Uterus (tissue), 4 donors: ENCODE data around the gene SLC23A2. TPM values are rescaled to one million over a fixed set of nuclear protein-coding genes. Genes with fewer than 3 reads are reported as not detected.
"Not testable (repeated sequence)": the region's sequence is repeated elsewhere in the genome, so short reads cannot be mapped to it uniquely, and the experiment has no call there.

ENCODE experiments used
- DNase-seq, 2 donors: peaks; one replicate each; pipeline ENCODE4 v3.0.0-alpha.2; 2019 to 2020
- H3K27ac ChIP-seq, 2 donors: fragments of 200-600 bp; sonication (generic); 1 replicate in 1 of 2; 2 replicates in 1 of 2; pipeline ENCODE4 v1.5.1; 2016 to 2018
- H3K27me3 ChIP-seq, 2 donors: fragments of 200-600 bp; sonication (generic); one replicate each; pipeline ENCODE4 v1.5.1; 2018 to 2019; ENCODE audit warnings: control low read depth in 1 of 2
- H3K36me3 ChIP-seq, 2 donors: fragments of 200-600 bp; sonication (generic); one replicate each; pipeline ENCODE4 v1.5.1; 2019; ENCODE audit warnings: control low read depth in 1 of 2
- H3K4me1 ChIP-seq, 2 donors: fragments of 200-600 bp; sonication (generic); one replicate each; pipeline ENCODE4 v1.5.1; 2018 to 2019; ENCODE audit warnings: control low read depth in 1 of 2
- H3K4me3 ChIP-seq, 2 donors: fragments of 200-600 bp; sonication (generic); 1 replicate in 1 of 2; 2 replicates in 1 of 2; pipeline ENCODE4 v1.5.1; 2018 to 2019; ENCODE audit warnings: mild to moderate bottlenecking in 1 of 2
- H3K9me3 ChIP-seq, 2 donors: fragments of 200-600 bp; sonication (generic); one replicate each; pipeline ENCODE4 v1.5.1; 2019; ENCODE audit warnings: control low read depth in 1 of 2
- CTCF ChIP-seq, 4 experiments: fragments of 200-600 bp in 2 of 4; fragments of 450-650 bp in 2 of 4; sonication (generic) in 2 of 4; IDR thresholded peaks; one replicate each; pipeline ENCODE4 v1.5.1; 2016 to 2019; ENCODE audit warnings: antibody characterized with exemption in 4 of 4, mild to moderate bottlenecking in 2 of 4, moderate library complexity in 1 of 4
- POLR2A ChIP-seq, 2 donors: fragments of 450-650 bp; IDR thresholded peaks; one replicate each; pipeline ENCODE4 v1.6.1; 2016; ENCODE audit warnings: antibody characterized with exemption in 2 of 2, mild to moderate bottlenecking in 1 of 2, moderate library complexity in 1 of 2
- intact Hi-C: fragments of 100-400 bp; cut with DNase I; formaldehyde crosslinking; loops from one replicate; pipeline ENCODE4 v1.15.1; 2023; ENCODE audit warnings: low total_unique reads
- total RNA-seq, 4 donors: library from RNA; depleted of rRNA in 3 of 4; stranded (reverse); fragments of >200 nt in 3 of 4; gene quantifications; one replicate each; pipeline versions ENCODE4 v1.1.0 to v1.2.4, GENCODE V29; 2014 to 2023
- donor health status: DM: yes; HTN: yes; CAD: no.

The SLC23A2 gene
- total RNA-seq, 4 donors from 2014 or later: 6.2 to 41.4 (median 26.6) TPM

- Histone ChIP-seq H3K27ac (no peak overlapping the region), H3K27me3 (no peaks in the 10 kb centered on the region), H3K9me3 (no peaks in the 10 kb centered on the region), H3K4me3 (no peak overlapping the region), H3K36me3 (no peaks in the 10 kb centered on the region), H3K4me1 (no peaks in the 10 kb centered on the region)
- DNase-seq: no peak
- no peak for TF ChIP-seq POLR2A (IDR thresholded peaks at IDR 0.05)
- intact Hi-C loops: no loop called here
Observed at GRCh38 chr20:5041433-5041832, 40.1 kb upstream of the SLC23A2 start.

GRCh38 chr20:5040345-5040744, 39.0 kb upstream of the SLC23A2 start:
- Histone ChIP-seq H3K4me1 (no peaks in the 10 kb centered on the region), H3K4me3 (no peak overlapping the region), H3K27ac (no peak overlapping the region), H3K9me3 (no peaks in the 10 kb centered on the region), H3K27me3 (no peaks in the 10 kb centered on the region), H3K36me3 (no peaks in the 10 kb centered on the region)
- intact Hi-C loops: no loop called here
- DNase-seq: no peak
- TF ChIP-seq POLR2A (IDR thresholded peaks at IDR 0.05): no peak
- TF ChIP-seq CTCF (IDR thresholded peaks at IDR 0.05): no peak

DNA sequence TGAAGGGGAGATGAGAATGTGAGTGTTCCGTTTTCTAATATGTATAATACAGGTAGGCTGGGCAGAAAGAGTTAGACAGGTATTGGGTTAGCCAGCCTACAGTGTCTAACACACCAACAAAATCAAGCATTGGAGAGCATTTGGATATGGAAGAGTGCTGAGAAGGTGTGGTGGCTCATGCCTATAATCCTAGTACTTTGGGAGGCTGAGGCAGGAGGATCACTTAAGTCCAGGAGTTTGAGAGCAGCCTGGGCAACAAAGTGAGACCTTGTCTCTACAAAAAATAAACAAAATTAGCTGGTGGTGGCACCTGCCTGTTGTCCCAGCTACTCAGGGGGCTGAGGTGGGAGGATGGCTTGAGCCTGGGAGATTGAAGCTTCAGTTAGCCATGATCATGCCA, 38.6 kb upstream of the SLC23A2 start:
- TF ChIP-seq POLR2A (IDR thresholded peaks at IDR 0.05): no peak
- no peak for TF ChIP-seq CTCF (IDR thresholded peaks at IDR 0.05)
- DNase-seq: no peak
- H3K36me3 ChIP-seq: no peaks in the 10 kb centered on the region
- H3K27me3 ChIP-seq: no peaks in the 10 kb centered on the region
- H3K9me3 ChIP-seq: no peaks in the 10 kb centered on the region
- H3K4me1 ChIP-seq: no peaks in the 10 kb centered on the region
- intact Hi-C loops: no loop called here
- no peak overlapping the region for H3K27ac ChIP-seq
- H3K4me3 ChIP-seq: no peak overlapping the region

DNA sequence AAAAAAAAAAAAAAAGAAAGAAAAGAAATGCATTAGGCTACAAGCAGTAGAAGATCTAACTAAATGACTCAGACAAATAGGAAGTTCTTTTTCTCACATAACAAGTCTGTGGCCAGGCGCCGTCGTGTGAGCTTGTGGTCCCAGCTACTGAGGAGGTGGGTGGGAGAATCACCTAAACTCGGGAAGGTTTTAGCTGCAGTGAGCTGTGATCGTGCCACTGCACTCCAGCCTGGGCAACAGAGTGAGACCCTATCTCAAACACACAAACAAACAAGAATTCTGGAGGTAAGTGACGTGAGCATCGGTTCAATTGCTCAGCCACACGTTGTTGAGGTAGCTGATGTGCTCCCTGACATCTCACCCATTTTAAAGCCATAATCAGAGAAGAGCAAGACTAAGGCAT, 37.9 kb upstream of the SLC23A2 start:
- intact Hi-C loops: no loop called here
- DNase-seq: no peak
- no peaks in the 10 kb centered on the region for H3K27me3 ChIP-seq
- H3K4me1 ChIP-seq: no peaks in the 10 kb centered on the region
- TF ChIP-seq POLR2A (IDR thresholded peaks at IDR 0.05): no peak
- no peak for TF ChIP-seq CTCF (IDR thresholded peaks at IDR 0.05)
- no peaks in the 10 kb centered on the region for H3K9me3 ChIP-seq
- no peak overlapping the region for H3K4me3 ChIP-seq
- no peak overlapping the region for H3K27ac ChIP-seq
- H3K36me3 ChIP-seq: no peaks in the 10 kb centered on the region

- DNase-seq: no peak
- Histone ChIP-seq H3K9me3 (no peaks in the 10 kb centered on the region), H3K4me1 (no peaks in the 10 kb centered on the region), H3K27me3 (no peaks in the 10 kb centered on the region), H3K4me3 (no peak overlapping the region), H3K36me3 (no peaks in the 10 kb centered on the region), H3K27ac (no peak overlapping the region)
- intact Hi-C loops: no loop called here
- TF ChIP-seq POLR2A (IDR thresholded peaks at IDR 0.05): no peak
- no peak for TF ChIP-seq CTCF (IDR thresholded peaks at IDR 0.05)
Observed at GRCh38 chr20:5036828-5037227, 35.5 kb upstream of the SLC23A2 start.

GRCh38 chr20:5035518-5035917, 34.2 kb upstream of the SLC23A2 start:
- H3K9me3 ChIP-seq, H3K27ac ChIP-seq, H3K4me3 ChIP-seq, H3K4me1 ChIP-seq, DNase-seq, H3K27me3 ChIP-seq, intact Hi-C loops, H3K36me3 ChIP-seq: not testable (repeated sequence)
